Ishikawa (cell line): ENCODE data around the gene TCF4.

Experiments
- CREB1 ChIP-seq: IDR thresholded peaks from 2 replicates; pipeline ENCODE4 v1.6.1; 2012; ENCODE audit warnings: low read depth
- EGR1 ChIP-seq: IDR thresholded peaks from 2 replicates; pipeline ENCODE4 v1.6.1; 2012
- MAX ChIP-seq: IDR thresholded peaks from 2 replicates; pipeline ENCODE4 v1.6.1; 2012
- TEAD4 ChIP-seq: IDR thresholded peaks from 2 replicates; pipeline ENCODE4 v1.6.1; 2012

GRCh38 chr18:55570966-55571365, 17.0 kb downstream of the TCF4 start:
- TF ChIP-seq TEAD4 (no peak), CREB1 (no peak), MAX (no peak), EGR1 (no peak)
